Skeletal muscle tissue (tissue), 4 donors: ENCODE results near the gene CSNK2B. TPM values are rescaled to one million over a fixed set of nuclear protein-coding genes. Genes with fewer than 3 reads are reported as not detected.

Experiments
- H3K27ac ChIP-seq: one replicate; pipeline ENCODE4 v1.7.0; 2013; ENCODE audit warnings: mild to moderate bottlenecking, low read depth, low read length, inconsistent platforms
- H3K27me3 ChIP-seq, 3 donors: one replicate each; pipeline ENCODE4 v1.7.0; 2013; ENCODE audit warnings: low read length in 3 of 3; ENCODE audit not compliant: control insufficient read depth in 3 of 3, insufficient read depth in 3 of 3
- H3K36me3 ChIP-seq, 3 donors: one replicate each; pipeline ENCODE4 v1.7.0; 2013; ENCODE audit warnings: low read length in 3 of 3; ENCODE audit not compliant: control insufficient read depth in 3 of 3, insufficient read depth in 3 of 3
- H3K4me1 ChIP-seq, 3 donors: one replicate each; pipeline ENCODE4 v1.7.0; 2013; ENCODE audit warnings: low read length in 3 of 3, mild to moderate bottlenecking in 3 of 3; ENCODE audit not compliant: control insufficient read depth in 3 of 3, insufficient read depth in 3 of 3
- H3K4me3 ChIP-seq, 3 donors: one replicate each; pipeline ENCODE4 v1.7.0; 2013; ENCODE audit warnings: low read length in 3 of 3
- H3K9ac ChIP-seq, 3 donors: one replicate each; pipeline ENCODE4 v1.7.0; 2013; ENCODE audit warnings: low read length in 3 of 3, mild to moderate bottlenecking in 3 of 3, moderate library complexity in 2 of 3, low read depth in 1 of 3
- H3K9me3 ChIP-seq, 3 donors: one replicate each; pipeline ENCODE4 v1.7.0; 2013; ENCODE audit warnings: low read length in 3 of 3; ENCODE audit not compliant: control insufficient read depth in 3 of 3
- total RNA-seq: library from RNA; depleted of rRNA; stranded (reverse); fragments of >200 nt; gene quantifications from one replicate; pipeline ENCODE4 v1.2.3, GENCODE V29; 2014
- donor health status: Osteomylitis.

Gene CSNK2B
- total RNA-seq, 1 donor from 2014 or later: 68.4 TPM

- H3K27ac ChIP-seq: no peak overlapping the region
- H3K36me3 ChIP-seq: peaks cover 81 to 88% (median 86%) of the 10 kb centered on the region in 3 donors
- peak overlapping the region in 1 of 3 donors; percentile 9 for H3K9ac ChIP-seq
- no peaks in the 10 kb centered on the region for H3K9me3 ChIP-seq
- no peaks in the 10 kb centered on the region for H3K27me3 ChIP-seq
- H3K4me3 ChIP-seq: no peak overlapping the region
- peaks cover 0 to 6% (median 4%) of the 10 kb centered on the region in 3 donors for H3K4me1 ChIP-seq
Measured at GRCh38 chr6:31636698-31637596, 28.9 kb upstream of the CSNK2B start.

- H3K9ac ChIP-seq: no peak overlapping the region
Measured at GRCh38 chr6:31639043-31639442, 26.8 kb upstream of the CSNK2B start.

GRCh38 chr6:31639449-31639861 is 26.4 kb upstream of the CSNK2B start:
- H3K36me3 ChIP-seq: peaks cover 81 to 90% (median 88%) of the 10 kb centered on the region in 3 donors
- peak overlapping the region; percentile 25 for H3K27ac ChIP-seq
- no peaks in the 10 kb centered on the region for H3K27me3 ChIP-seq
- peaks cover 0 to 6% (median 4%) of the 10 kb centered on the region in 3 donors for H3K4me1 ChIP-seq
- no peak overlapping the region for H3K9ac ChIP-seq
- H3K9me3 ChIP-seq: no peaks in the 10 kb centered on the region
- no peak overlapping the region for H3K4me3 ChIP-seq

More at GRCh38 chr6:31639043-31639442, 26.8 kb upstream of the CSNK2B start:
- H3K27ac ChIP-seq: peak overlapping the region; percentile 25
- peaks cover 0 to 6% (median 4%) of the 10 kb centered on the region in 3 donors for H3K4me1 ChIP-seq
- H3K9me3 ChIP-seq: no peaks in the 10 kb centered on the region
- no peaks in the 10 kb centered on the region for H3K27me3 ChIP-seq
- no peak overlapping the region for H3K4me3 ChIP-seq
- peaks cover 81 to 90% (median 88%) of the 10 kb centered on the region in 3 donors for H3K36me3 ChIP-seq

- H3K9me3 ChIP-seq: no peaks in the 10 kb centered on the region
- H3K27me3 ChIP-seq: no peaks in the 10 kb centered on the region
- no peak overlapping the region for H3K27ac ChIP-seq
- H3K9ac ChIP-seq: no peak overlapping the region
- peaks cover 81 to 89% (median 88%) of the 10 kb centered on the region in 3 donors for H3K36me3 ChIP-seq
- no peak overlapping the region for H3K4me3 ChIP-seq
- peaks cover 0 to 6% (median 4%) of the 10 kb centered on the region in 3 donors for H3K4me1 ChIP-seq
Measured at GRCh38 chr6:31640612-31641011, 25.3 kb upstream of the CSNK2B start.

GRCh38 chr6:31641370-31641769 is 24.5 kb upstream of the CSNK2B start:
- Histone ChIP-seq H3K9ac (no peak overlapping the region), H3K4me1 (peaks cover 0 to 6% (median 4%) of the 10 kb centered on the region in 3 donors), H3K36me3 (peaks cover 80 to 89% (median 88%) of the 10 kb centered on the region in 3 donors), H3K27ac (no peak overlapping the region), H3K9me3 (no peaks in the 10 kb centered on the region), H3K27me3 (no peaks in the 10 kb centered on the region), H3K4me3 (no peak overlapping the region)

- H3K9ac ChIP-seq: no peak overlapping the region
- H3K4me3 ChIP-seq: no peak overlapping the region
- H3K36me3 ChIP-seq: peaks cover 82 to 88% (median 86%) of the 10 kb centered on the region in 3 donors
- H3K27ac ChIP-seq: no peak overlapping the region
- peaks cover 0 to 3% (median 1%) of the 10 kb centered on the region in 3 donors for H3K4me1 ChIP-seq
- H3K9me3 ChIP-seq: no peaks in the 10 kb centered on the region
- no peaks in the 10 kb centered on the region for H3K27me3 ChIP-seq
Measured at GRCh38 chr6:31642798-31643570, 22.9 kb upstream of the CSNK2B start.

- H3K27me3 ChIP-seq: no peaks in the 10 kb centered on the region
- no peaks in the 10 kb centered on the region for H3K4me1 ChIP-seq
- peaks cover 90 to 91% (median 91%) of the 10 kb centered on the region in 3 donors for H3K36me3 ChIP-seq
- no peak overlapping the region for H3K4me3 ChIP-seq
- no peaks in the 10 kb centered on the region for H3K9me3 ChIP-seq
- H3K9ac ChIP-seq: peak overlapping the region in 1 of 3 donors; percentile 50
- H3K27ac ChIP-seq: no peak overlapping the region
Measured at GRCh38 chr6:31643818-31644454, 21.9 kb upstream of the CSNK2B start.

- H3K9me3 ChIP-seq: no peaks in the 10 kb centered on the region
- no peak overlapping the region for H3K27ac ChIP-seq
- H3K9ac ChIP-seq: no peak overlapping the region
- peaks cover 83 to 87% (median 86%) of the 10 kb centered on the region in 3 donors for H3K36me3 ChIP-seq
- no peaks in the 10 kb centered on the region for H3K4me1 ChIP-seq
- H3K4me3 ChIP-seq: no peak overlapping the region
- no peaks in the 10 kb centered on the region for H3K27me3 ChIP-seq
Measured at GRCh38 chr6:31645325-31645724, 20.6 kb upstream of the CSNK2B start.

- no peaks in the 10 kb centered on the region for H3K27me3 ChIP-seq
- H3K4me1 ChIP-seq: peaks cover 17 to 23% (median 20%) of the 10 kb centered on the region in 3 donors
- H3K9me3 ChIP-seq: no peaks in the 10 kb centered on the region
- H3K27ac ChIP-seq: peak overlapping the region; percentile 99
- peak overlapping the region; percentile 96 to 98 (median 96) for H3K4me3 ChIP-seq
- peak overlapping the region; percentile 93 to 99 (median 98) for H3K9ac ChIP-seq
- peaks cover 40 to 52% (median 47%) of the 10 kb centered on the region in 3 donors for H3K36me3 ChIP-seq
Measured at GRCh38 chr6:31651602-31652191, 14.2 kb upstream of the CSNK2B start.
